Activated naive CD4-positive, alpha-beta T cell treated with anti-CD3 and anti-CD28 coated beads, Interleukin-2, amount 50 U/mL, for 24 hours (primary cell): ENCODE results near the gene UNC5A.

Experiments
- H3K27ac Mint-ChIP-seq: one replicate; pipeline ENCODE4 v1.8.0; 2021; ENCODE audit warnings: mild to moderate bottlenecking, mixed read lengths
- H3K27me3 Mint-ChIP-seq: one replicate; pipeline ENCODE4 v1.8.0; 2021; ENCODE audit warnings: mixed read lengths
- H3K36me3 Mint-ChIP-seq: one replicate; pipeline ENCODE4 v1.8.0; 2021; ENCODE audit warnings: mixed read lengths
- H3K4me1 Mint-ChIP-seq: one replicate; pipeline ENCODE4 v1.8.0; 2021; ENCODE audit warnings: mixed read lengths
- H3K4me3 Mint-ChIP-seq: one replicate; pipeline ENCODE4 v1.8.0; 2021; ENCODE audit warnings: mild to moderate bottlenecking, mixed read lengths
- H3K9me3 Mint-ChIP-seq: one replicate; pipeline ENCODE4 v1.8.0; 2021; ENCODE audit warnings: mixed read lengths

UNC5A gene

DNA sequence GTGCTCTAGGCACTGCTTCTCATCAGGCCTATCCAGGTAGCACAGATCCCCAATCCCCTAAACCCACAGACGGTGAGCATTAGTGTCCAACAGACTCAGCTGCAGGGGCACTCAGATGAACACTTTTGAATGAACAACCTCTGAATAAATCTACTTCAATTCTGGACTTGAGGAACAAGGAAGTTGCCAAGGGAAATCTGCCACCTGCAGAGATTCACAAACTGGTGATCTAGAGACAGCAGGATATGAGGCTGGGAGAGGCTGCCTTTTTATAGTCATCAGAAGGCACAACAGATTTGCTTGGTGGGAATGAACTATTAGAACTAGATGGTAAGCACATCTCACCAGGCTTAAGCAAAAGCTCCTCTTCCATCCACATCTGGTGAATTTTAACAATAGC is 95.8 kb downstream of the UNC5A start:
- Mint-ChIP-seq H3K4me3 (no peak overlapping the region), H3K9me3 (no peaks in the 10 kb centered on the region), H3K36me3 (peaks cover 34% of the 10 kb centered on the region), H3K27me3 (no peaks in the 10 kb centered on the region), H3K27ac (peak overlapping the region; percentile 79), H3K4me1 (peaks cover 30% of the 10 kb centered on the region)

DNA sequence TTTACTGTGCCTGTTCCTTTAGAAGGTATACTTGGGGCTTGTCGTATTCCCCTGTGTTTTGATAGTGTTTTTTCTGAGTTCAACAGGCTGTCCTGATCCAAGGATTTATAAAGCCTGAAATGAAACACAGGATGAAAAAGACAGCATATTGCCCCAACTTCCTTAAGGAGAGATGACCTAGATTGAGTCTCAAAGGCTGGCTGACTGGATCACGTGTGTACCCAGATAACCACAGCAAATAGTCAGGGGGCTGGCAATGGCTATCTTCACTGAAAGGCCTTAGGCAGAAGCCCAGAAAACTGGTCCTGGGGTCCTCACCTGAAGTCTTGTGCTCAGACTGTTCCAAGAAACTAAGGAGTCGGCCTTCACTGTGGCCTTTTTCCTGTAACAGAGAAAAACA is 96.4 kb downstream of the UNC5A start:
- Mint-ChIP-seq H3K36me3 (peaks cover 31% of the 10 kb centered on the region), H3K4me1 (peaks cover 24% of the 10 kb centered on the region), H3K9me3 (no peaks in the 10 kb centered on the region), H3K4me3 (no peak overlapping the region), H3K27me3 (no peaks in the 10 kb centered on the region), H3K27ac (peak overlapping the region; percentile 62)

DNA sequence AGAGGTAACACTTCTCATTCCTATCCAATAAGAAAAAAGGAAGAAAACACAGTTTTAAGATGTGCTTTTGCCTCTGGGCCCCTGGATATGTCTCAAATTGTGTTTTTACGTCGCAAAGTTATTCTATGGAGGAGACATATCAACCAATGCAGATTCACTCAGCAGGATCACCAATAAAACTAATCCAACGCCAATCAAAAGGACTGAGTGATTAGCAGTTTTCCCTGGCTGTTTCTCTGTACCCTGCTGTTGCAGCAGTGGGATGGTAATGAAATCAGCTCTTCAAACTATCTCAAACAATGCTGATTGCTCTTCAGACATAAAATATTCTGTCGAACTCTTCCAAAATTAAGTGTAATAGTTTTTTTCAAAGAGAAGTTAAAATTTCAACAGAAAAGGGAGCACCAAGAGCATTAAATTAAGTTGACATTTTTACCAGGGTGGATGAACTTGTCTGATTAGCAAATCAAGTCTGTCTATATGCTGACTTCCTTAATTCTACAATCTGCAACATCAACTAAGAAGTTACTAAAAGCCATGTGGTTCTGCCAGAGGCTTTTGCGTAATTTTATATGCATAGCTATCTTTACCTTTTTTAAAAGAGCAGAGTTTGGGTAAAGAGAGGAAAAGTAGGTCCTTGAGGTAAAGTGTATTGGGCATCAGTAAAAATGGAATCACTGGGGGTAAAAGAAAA is 98.5 kb downstream of the UNC5A start:
- Mint-ChIP-seq H3K27me3 (no peaks in the 10 kb centered on the region), H3K4me1 (peaks cover 10% of the 10 kb centered on the region), H3K27ac (peak overlapping the region; percentile 41), H3K36me3 (peaks cover 25% of the 10 kb centered on the region), H3K4me3 (no peak overlapping the region), H3K9me3 (no peaks in the 10 kb centered on the region)

- no peak overlapping the region for H3K4me3 Mint-ChIP-seq
- peaks cover 24% of the 10 kb centered on the region for H3K4me1 Mint-ChIP-seq
- H3K27me3 Mint-ChIP-seq = no peaks in the 10 kb centered on the region
- H3K9me3 Mint-ChIP-seq = no peaks in the 10 kb centered on the region
- H3K36me3 Mint-ChIP-seq = peaks cover 18% of the 10 kb centered on the region
- no peak overlapping the region for H3K27ac Mint-ChIP-seq
Observed at GRCh38 chr5:176912115-176912514, 101.8 kb downstream of the UNC5A start.

GRCh38 chr5:176915906-176916305 is 105.5 kb downstream of the UNC5A start:
- H3K4me1 Mint-ChIP-seq = peaks cover 21% of the 10 kb centered on the region
- H3K27ac Mint-ChIP-seq = peak overlapping the region; percentile 85
- H3K9me3 Mint-ChIP-seq = no peaks in the 10 kb centered on the region
- peaks cover 23% of the 10 kb centered on the region for H3K36me3 Mint-ChIP-seq
- no peaks in the 10 kb centered on the region for H3K27me3 Mint-ChIP-seq
- no peak overlapping the region for H3K4me3 Mint-ChIP-seq

GRCh38 chr5:176916337-176916736 is 106.0 kb downstream of the UNC5A start:
- Mint-ChIP-seq H3K9me3 (no peaks in the 10 kb centered on the region), H3K36me3 (peaks cover 26% of the 10 kb centered on the region), H3K4me1 (peaks cover 24% of the 10 kb centered on the region), H3K27me3 (no peaks in the 10 kb centered on the region), H3K27ac (no peak overlapping the region), H3K4me3 (no peak overlapping the region)

DNA sequence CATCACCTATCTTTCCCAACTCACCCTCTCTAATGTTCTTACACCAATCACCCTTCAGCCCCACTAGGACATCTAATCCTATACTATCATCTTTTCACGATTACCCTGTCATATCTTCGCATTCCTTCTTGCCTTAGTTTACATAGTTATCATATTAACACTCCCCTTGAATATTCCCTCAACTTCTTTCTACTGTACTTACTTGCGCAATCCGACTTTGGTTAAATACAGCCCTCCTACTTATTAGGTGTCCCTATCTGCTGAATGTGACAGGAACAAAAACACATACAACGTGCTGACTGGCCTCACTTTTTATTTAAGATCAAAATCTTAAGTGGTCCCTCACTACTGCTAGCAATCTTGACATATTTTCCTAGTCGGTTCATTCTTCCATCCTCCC is 108.3 kb downstream of the UNC5A start:
- peaks cover 34% of the 10 kb centered on the region for H3K36me3 Mint-ChIP-seq
- H3K27ac Mint-ChIP-seq = peak overlapping the region; percentile 60

DNA sequence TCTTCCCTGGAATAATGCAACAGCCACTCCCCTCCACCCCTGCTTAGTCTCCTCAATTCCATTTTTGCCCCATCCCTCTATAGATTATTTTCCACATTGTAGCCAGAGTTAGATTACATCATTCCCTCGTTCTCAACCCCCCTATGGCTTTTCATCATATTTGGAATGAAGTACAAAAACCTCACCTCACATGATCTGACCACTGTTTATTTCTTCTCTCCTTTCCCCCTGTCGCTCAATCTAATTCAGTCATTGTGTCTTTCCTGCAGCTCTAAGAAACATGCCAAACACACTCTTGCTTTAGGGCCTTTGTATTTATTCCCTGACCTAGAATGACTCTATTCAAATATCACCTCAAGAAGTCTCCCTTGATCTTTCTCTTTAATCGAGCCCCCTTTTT is 111.4 kb downstream of the UNC5A start:
- Mint-ChIP-seq H3K27me3 (no peaks in the 10 kb centered on the region), H3K4me1 (peaks cover 18% of the 10 kb centered on the region), H3K9me3 (no peaks in the 10 kb centered on the region), H3K36me3 (peaks cover 28% of the 10 kb centered on the region), H3K27ac (peak overlapping the region; percentile 56), H3K4me3 (no peak overlapping the region)

More for the DNA sequence above, 108.3 kb downstream of the UNC5A start:
- H3K4me3 Mint-ChIP-seq = no peak overlapping the region
- no peaks in the 10 kb centered on the region for H3K9me3 Mint-ChIP-seq
- H3K27me3 Mint-ChIP-seq = no peaks in the 10 kb centered on the region
- H3K4me1 Mint-ChIP-seq = peaks cover 28% of the 10 kb centered on the region

GRCh38 chr5:176922817-176923216 is 112.5 kb downstream of the UNC5A start:
- no peak overlapping the region for H3K27ac Mint-ChIP-seq
- peaks cover 28% of the 10 kb centered on the region for H3K36me3 Mint-ChIP-seq
- H3K4me3 Mint-ChIP-seq = no peak overlapping the region
- peaks cover 18% of the 10 kb centered on the region for H3K4me1 Mint-ChIP-seq
- no peaks in the 10 kb centered on the region for H3K27me3 Mint-ChIP-seq
- H3K9me3 Mint-ChIP-seq = no peaks in the 10 kb centered on the region

DNA sequence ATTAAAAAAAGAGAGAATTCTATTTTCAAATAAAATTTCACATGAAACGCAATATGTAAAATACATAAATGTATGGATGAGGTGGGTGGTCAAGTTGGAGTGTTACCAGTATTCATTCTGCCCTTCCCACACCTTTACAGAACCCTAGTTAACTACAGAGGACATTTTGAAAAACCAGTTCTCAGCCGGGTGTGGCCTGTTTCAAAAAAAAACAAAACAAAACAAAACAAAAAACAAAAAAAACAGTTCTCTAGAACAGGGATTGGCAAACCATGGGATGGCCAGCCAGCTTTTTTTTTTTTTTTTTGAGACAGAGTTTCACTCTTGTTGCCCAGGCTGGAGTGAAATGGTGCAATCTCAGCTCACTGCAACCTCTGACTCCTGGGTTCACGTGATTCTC is 117.2 kb downstream of the UNC5A start:
- H3K9me3 Mint-ChIP-seq = no peaks in the 10 kb centered on the region
- H3K36me3 Mint-ChIP-seq = peaks cover 13% of the 10 kb centered on the region
- H3K27ac Mint-ChIP-seq = no peak overlapping the region
- H3K4me3 Mint-ChIP-seq = no peak overlapping the region
- peaks cover 24% of the 10 kb centered on the region for H3K4me1 Mint-ChIP-seq
- H3K27me3 Mint-ChIP-seq = no peaks in the 10 kb centered on the region

- Mint-ChIP-seq H3K9me3 (no peaks in the 10 kb centered on the region), H3K36me3 (peaks cover 15% of the 10 kb centered on the region), H3K4me3 (no peak overlapping the region), H3K4me1 (peaks cover 25% of the 10 kb centered on the region), H3K27me3 (no peaks in the 10 kb centered on the region), H3K27ac (no peak overlapping the region)
Observed at GRCh38 chr5:176929654-176930053, 119.3 kb downstream of the UNC5A start.
